GM23338 (cell line): ENCODE data around the gene NDRG3. TPM values are rescaled to one million over a fixed set of nuclear protein-coding genes. Genes with fewer than 3 reads are reported as not detected.
A peak's percentile ranks its signal among the peaks of the same experiment; 100 is the strongest.

Experiments used
- ATAC-seq: fragments of 200-7000 bp; cut with Tn5 transposase; 3 replicates; pipeline ENCODE4 v1.9.1; 2020
- DNase-seq: peaks from one replicate; pipeline ENCODE4 v3.0.0-alpha.2; 2015; ENCODE audit warnings: low spot score
- H2AFZ ChIP-seq: fragments of 200-600 bp; sonication (generic); 2 replicates; pipeline ENCODE4 v1.8.0; 2016; ENCODE audit warnings: antibody characterized with exemption, mild to moderate bottlenecking, moderate library complexity
- H3F3A ChIP-seq: fragments of 200-600 bp; sonication (generic); replicated peaks from 2 replicates; pipeline ENCODE4 v1.8.0; 2017; ENCODE audit warnings: antibody characterized with exemption, mixed run types, low read depth
- H3K27ac ChIP-seq: fragments of 200-600 bp; sonication (generic); 2 replicates; pipeline ENCODE4 v1.6.1; 2016; ENCODE audit warnings: low read depth
- H3K27me3 ChIP-seq: fragments of 200-600 bp; sonication (generic); 2 replicates; pipeline ENCODE4 v1.8.0; 2016; ENCODE audit warnings: mild to moderate bottlenecking, mixed run types, moderate library complexity; ENCODE audit not compliant: insufficient read depth
- H3K36me3 ChIP-seq: fragments of 200-600 bp; sonication (generic); 2 replicates; pipeline ENCODE4 v1.8.0; 2016; ENCODE audit warnings: mild to moderate bottlenecking; ENCODE audit not compliant: insufficient read depth
- H3K4me1 ChIP-seq: fragments of 200-600 bp; sonication (generic); 2 replicates; pipeline ENCODE4 v1.8.0; 2016; ENCODE audit warnings: mild to moderate bottlenecking, moderate library complexity; ENCODE audit not compliant: insufficient read depth
- H3K4me2 ChIP-seq: fragments of 200-600 bp; sonication (generic); 2 replicates; pipeline ENCODE4 v1.7.1; 2017; ENCODE audit warnings: mixed run types
- H3K4me3 ChIP-seq: fragments of 200-600 bp; sonication (generic); 2 replicates; pipeline ENCODE4 v1.6.1; 2016; ENCODE audit warnings: mixed run types
- H3K79me2 ChIP-seq: fragments of 200-600 bp; sonication (generic); replicated peaks from 2 replicates; pipeline ENCODE4 v1.8.0; 2017; ENCODE audit warnings: mild to moderate bottlenecking; ENCODE audit not compliant: insufficient read depth
- H3K9me2 ChIP-seq: fragments of 200-600 bp; sonication (generic); 2 replicates; pipeline ENCODE4 v1.8.0; 2017; ENCODE audit not compliant: insufficient read depth
- H4K20me1 ChIP-seq: fragments of 200-600 bp; sonication (generic); replicated peaks from 2 replicates; pipeline ENCODE4 v1.8.0; 2017; ENCODE audit warnings: mild to moderate bottlenecking; ENCODE audit not compliant: insufficient read depth
- H3K27ac Mint-ChIP-seq: 2 replicates; pipeline ENCODE4 v1.8.0; 2020; ENCODE audit warnings: inconsistent platforms, mild to moderate bottlenecking, moderate library complexity, mixed read lengths
- H3K27me3 Mint-ChIP-seq: 3 replicates; pipeline ENCODE4 v1.8.0; 2022; ENCODE audit warnings: low read depth, mild to moderate bottlenecking, moderate library complexity, mixed read lengths, inconsistent platforms; ENCODE audit not compliant: insufficient read depth, poor library complexity
- H3K36me3 Mint-ChIP-seq: 3 replicates; pipeline ENCODE4 v1.8.0; 2021; ENCODE audit warnings: low read depth, mild to moderate bottlenecking, inconsistent platforms, moderate library complexity, mixed read lengths
- H3K4me1 Mint-ChIP-seq: 3 replicates; pipeline ENCODE4 v1.8.0; 2020; ENCODE audit warnings: mild to moderate bottlenecking, inconsistent platforms, mixed read lengths
- H3K4me3 Mint-ChIP-seq: 3 replicates; pipeline ENCODE4 v1.8.0; 2021; ENCODE audit warnings: moderate library complexity, mild to moderate bottlenecking, inconsistent platforms, mixed read lengths
- H3K9me3 Mint-ChIP-seq: 3 replicates; pipeline ENCODE4 v1.8.0; 2020; ENCODE audit warnings: moderate library complexity, mild to moderate bottlenecking, inconsistent platforms, mixed read lengths
- ETS1 ChIP-seq: IDR thresholded peaks from 2 replicates; pipeline ENCODE4 v1.6.1; 2016; ENCODE audit warnings: antibody characterized with exemption
- EZH2 ChIP-seq: fragments of 200-600 bp; sonication (generic); IDR thresholded peaks from one replicate; pipeline ENCODE4 v1.8.0; 2017; ENCODE audit warnings: antibody characterized with exemption, mild to moderate bottlenecking, low read depth; ENCODE audit not compliant: unreplicated experiment
- EZH2phosphoT487 ChIP-seq: fragments of 200-600 bp; sonication (generic); IDR thresholded peaks from one replicate; pipeline ENCODE4 v1.8.1; 2018; ENCODE audit warnings: antibody characterized with exemption; ENCODE audit not compliant: unreplicated experiment
- JUNB ChIP-seq: IDR thresholded peaks from one replicate; pipeline ENCODE4 v1.6.1; 2016; ENCODE audit warnings: antibody characterized with exemption; ENCODE audit not compliant: unreplicated experiment
- NANOG ChIP-seq: IDR thresholded peaks from 2 replicates; pipeline ENCODE4 v1.6.1; 2016; ENCODE audit warnings: antibody characterized with exemption, borderline replicate concordance
- POLR2AphosphoS5 ChIP-seq: IDR thresholded peaks from 2 replicates; pipeline ENCODE4 v1.6.1; 2016; ENCODE audit warnings: antibody characterized with exemption, low read depth
- STAT1 ChIP-seq: IDR thresholded peaks from one replicate; pipeline ENCODE4 v1.6.1; 2016; ENCODE audit warnings: antibody characterized with exemption; ENCODE audit not compliant: unreplicated experiment
- ZNF114 ChIP-seq: fragments of 250-450 bp; sonication (Bioruptor Pico); IDR thresholded peaks from 2 replicates; pipeline ENCODE4 v1.5.0; 2020; ENCODE audit warnings: mild to moderate bottlenecking, moderate library complexity
- ZNF331 ChIP-seq: fragments of 250-450 bp; sonication (Bioruptor Pico); IDR thresholded peaks from 2 replicates; pipeline ENCODE4 v1.5.0; 2020; ENCODE audit warnings: low read depth, mild to moderate bottlenecking, moderate library complexity
- ZNF462 ChIP-seq: fragments of 250-450 bp; sonication (Bioruptor Pico); IDR thresholded peaks from 2 replicates; pipeline ENCODE4 v1.5.0; 2020; ENCODE audit warnings: mild to moderate bottlenecking, moderate library complexity
- polyA plus RNA-seq: library from polyadenylated mRNA; unstranded; fragments of >200 nt; fragmentation: Nextera tagmentation; extraction: Ambion mirVana; gene quantifications from 2 replicates; pipeline ENCODE4 v1.2.1, GENCODE V29; 2016
- total RNA-seq: library from RNA; depleted of rRNA; stranded (reverse); fragments of >200 nt; shearing (Covaris generic); gene quantifications from 2 replicates; pipeline ENCODE4 v1.2.3, GENCODE V29; 2014

The NDRG3 gene
- total and polyA plus RNA-seq, 2 experiments from 2014 or later: 18.6 to 24.0 TPM

DNA sequence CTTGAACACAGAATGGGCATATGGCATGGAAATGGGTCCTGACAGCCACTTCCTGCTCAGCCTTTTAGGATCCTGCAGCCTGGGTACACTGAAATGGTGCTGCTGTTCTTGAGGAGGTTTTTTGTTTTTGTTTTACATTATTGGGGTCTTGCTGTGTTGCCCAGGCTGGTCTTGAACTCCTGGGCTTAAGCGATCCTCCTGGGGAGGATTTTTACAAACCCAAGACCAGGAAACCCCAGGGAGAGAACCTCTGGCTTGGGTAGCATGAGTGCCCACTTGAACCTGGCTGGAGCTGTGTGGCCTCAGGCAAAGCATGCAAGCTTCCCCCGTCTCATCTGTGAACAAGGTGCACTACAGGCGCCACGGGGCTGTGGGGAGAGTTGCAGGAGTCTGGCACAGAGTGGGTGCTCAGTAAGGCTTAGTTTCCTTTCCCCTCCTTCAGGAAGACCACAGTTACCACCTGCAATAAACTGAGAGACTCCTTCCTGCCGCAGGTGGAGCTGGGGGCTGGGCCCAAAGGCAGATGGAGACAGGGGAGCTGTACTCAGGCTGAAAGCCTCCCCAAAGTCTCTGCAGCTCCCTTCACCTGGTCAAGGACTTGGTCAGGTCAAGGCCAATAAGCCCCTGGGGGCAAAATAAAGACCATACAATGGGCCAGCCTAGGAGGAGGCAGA is 101.7 kb downstream of the NDRG3 start:
- no peak for ATAC-seq
- Mint-ChIP-seq H3K36me3 (no peaks in the 10 kb centered on the region), H3K4me1 (peaks cover 27% of the 10 kb centered on the region), H3K27ac (no peak overlapping the region), H3K4me3 (no peak overlapping the region), H3K27me3 (peaks cover 15% of the 10 kb centered on the region), H3K9me3 (no peaks in the 10 kb centered on the region)
- H3K4me3 ChIP-seq: no peak overlapping the region
- no peaks in the 10 kb centered on the region for H3K27me3 ChIP-seq
- no peaks in the 10 kb centered on the region for H3K79me2 ChIP-seq
- H3K27ac ChIP-seq: no peak overlapping the region
- no peaks in the 10 kb centered on the region for H4K20me1 ChIP-seq
- H3K4me2 ChIP-seq: no peak overlapping the region
- DNase-seq: no peak
- TF ChIP-seq EZH2: no peak
- TF ChIP-seq ZNF114: no peak
- peaks cover 19% of the 10 kb centered on the region for H3K4me1 ChIP-seq
- no peaks in the 10 kb centered on the region for H3K9me2 ChIP-seq
- H3F3A ChIP-seq: no peaks in the 10 kb centered on the region; the same call in 1 of the 2 replicates
- H2AFZ ChIP-seq: no peak overlapping the region
- no peaks in the 10 kb centered on the region for H3K36me3 ChIP-seq

GRCh38 chr20:36642136-36642535 is 103.8 kb downstream of the NDRG3 start:
- Histone ChIP-seq H3K27ac (no peak overlapping the region), H3K27me3 (no peaks in the 10 kb centered on the region), H3K36me3 (no peaks in the 10 kb centered on the region), H4K20me1 (no peaks in the 10 kb centered on the region), H3F3A (no peaks in the 10 kb centered on the region; the same call in 1 of the 2 replicates), H3K4me2 (no peak overlapping the region), H3K4me1 (peaks cover 16% of the 10 kb centered on the region), H2AFZ (no peak overlapping the region), H3K79me2 (no peaks in the 10 kb centered on the region), H3K9me2 (no peaks in the 10 kb centered on the region), H3K4me3 (no peak overlapping the region)
- ATAC-seq (no peak), DNase-seq (no peak)
- Mint-ChIP-seq H3K4me1 (peaks cover 24% of the 10 kb centered on the region), H3K27ac (peak overlapping the region; percentile 59), H3K4me3 (no peak overlapping the region), H3K36me3 (no peaks in the 10 kb centered on the region), H3K27me3 (peaks cover 15% of the 10 kb centered on the region), H3K9me3 (no peaks in the 10 kb centered on the region)
- TF ChIP-seq ZNF331 (CRISPR knock-in tag): no peak
- no peak for TF ChIP-seq EZH2phosphoT487
- TF ChIP-seq POLR2AphosphoS5: no peak

- H3K27ac Mint-ChIP-seq: no peak overlapping the region
- TF ChIP-seq ZNF114 (no peak), JUNB (no peak), STAT1 (no peak), ZNF331 (CRISPR knock-in tag) (no peak), NANOG (no peak), ETS1 (no peak), POLR2AphosphoS5 (no peak), EZH2phosphoT487 (no peak), ZNF462 (CRISPR knock-in tag) (no peak), EZH2 (no peak)
Observed at GRCh38 chr20:36641506-36641843, 104.4 kb downstream of the NDRG3 start.

More at GRCh38 chr20:36641506-36641843, 104.4 kb downstream of the NDRG3 start:
- H3K27me3 ChIP-seq: no peaks in the 10 kb centered on the region
- Mint-ChIP-seq H3K9me3 (no peaks in the 10 kb centered on the region), H3K27me3 (peaks cover 15% of the 10 kb centered on the region), H3K4me1 (peaks cover 19% of the 10 kb centered on the region), H3K36me3 (no peaks in the 10 kb centered on the region), H3K4me3 (no peak overlapping the region)
- no peak overlapping the region for H3K27ac ChIP-seq
- no peak for DNase-seq
- no peak for ATAC-seq
- H4K20me1 ChIP-seq: no peaks in the 10 kb centered on the region
- peaks cover 10% of the 10 kb centered on the region for H3K4me1 ChIP-seq
- no peak overlapping the region for H3K4me2 ChIP-seq
- H3K79me2 ChIP-seq: no peaks in the 10 kb centered on the region
- no peak overlapping the region for H3K4me3 ChIP-seq
- H3K36me3 ChIP-seq: no peaks in the 10 kb centered on the region
- no peaks in the 10 kb centered on the region; the same call in 1 of the 2 replicates for H3F3A ChIP-seq
- no peak overlapping the region for H2AFZ ChIP-seq
- no peaks in the 10 kb centered on the region for H3K9me2 ChIP-seq
